ENCODE data around the gene PDIA6.

DNA sequence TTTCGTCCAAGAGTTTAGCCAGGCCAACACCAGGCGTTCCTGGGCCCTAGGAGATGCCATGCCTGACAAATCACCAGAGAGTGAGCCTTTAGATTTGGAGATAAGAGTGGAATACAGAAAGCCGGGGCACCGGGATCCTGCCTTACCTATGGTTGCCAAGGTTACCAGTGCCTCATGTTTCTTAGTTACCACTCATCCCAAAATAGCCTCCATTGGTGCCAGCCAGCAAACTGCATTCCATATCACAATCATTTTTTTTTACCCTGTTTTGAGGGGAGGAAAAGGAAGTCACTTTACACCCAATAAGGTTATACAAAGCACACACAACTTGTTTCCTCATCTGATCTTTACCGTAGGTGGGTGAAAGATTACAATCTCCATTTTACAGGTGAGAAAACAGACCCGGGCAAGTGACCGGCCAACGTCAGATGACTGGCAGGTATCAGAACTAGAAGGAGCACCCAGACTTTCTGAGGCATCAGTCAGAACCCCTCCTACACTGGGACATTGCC lies 48.3 kb upstream of the PDIA6 start:
- TF ChIP-seq SP1 (IDR thresholded peaks at IDR 0.05; ENCODE audit: low read depth, low read length) (no peak), POLR2A (IDR thresholded peaks at IDR 0.05; ENCODE audit: low read depth, low read length) (no peak), BMI1 (IDR thresholded peaks at IDR 0.05; ENCODE audit: borderline replicate concordance) (no peak), YY1 (IDR thresholded peaks at IDR 0.05; ENCODE audit: low read depth, low read length) (no peak), NRF1 (conservative IDR thresholded peaks at IDR 0.05; ENCODE audit: low read depth, low read length) (no peak)
- TF ChIP-seq, protein P1, sequence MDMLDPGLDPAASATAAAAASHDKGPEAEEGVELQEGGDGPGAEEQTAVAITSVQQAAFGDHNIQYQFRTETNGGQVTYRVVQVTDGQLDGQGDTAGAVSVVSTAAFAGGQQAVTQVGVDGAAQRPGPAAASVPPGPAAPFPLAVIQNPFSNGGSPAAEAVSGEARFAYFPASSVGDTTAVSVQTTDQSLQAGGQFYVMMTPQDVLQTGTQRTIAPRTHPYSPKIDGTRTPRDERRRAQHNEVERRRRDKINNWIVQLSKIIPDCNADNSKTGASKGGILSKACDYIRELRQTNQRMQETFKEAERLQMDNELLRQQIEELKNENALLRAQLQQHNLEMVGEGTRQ (IDR thresholded peaks at IDR 0.05; ENCODE audit: borderline replicate concordance, low read depth, low read length) = no peak

All from GM12878 (cell line).